ENCODE measurements around the gene GPR137C. TPM values are rescaled to one million over a fixed set of nuclear protein-coding genes. Genes with fewer than 3 reads are reported as not detected.

GPR137C gene
- total and polyA plus RNA-seq, 2 of the 13 experiments (the other 11 are each of a cell fraction or from before 2014, with no cell fraction given) = 0.34 to 0.51 TPM

GRCh38 chr14:52552063-52552988 is at the start of gene GPR137C, which contains the start of gene TXNDC16 (continued):
- TF ChIP-seq ZMAT3 (CRISPR knock-in tag; conservative IDR thresholded peaks at IDR 0.05) (peak; percentile 73; the same call in 1 of the 2 replicates), TRIM22 (IDR thresholded peaks at IDR 0.05) (no peak), NCOR1 (IDR thresholded peaks at IDR 0.05; ENCODE audit: borderline replicate concordance, low read length) (no peak; the same call in 1 of the 2 replicates), ZNF546 (CRISPR knock-in tag; conservative IDR thresholded peaks at IDR 0.05) (peak; percentile 74; the same call in 1 of the 2 replicates), POLR2G (IDR thresholded peaks at IDR 0.05; ENCODE audit: low read depth, low read length) (peak; percentile 84), RAD21 (CRISPR knock-in tag; IDR thresholded peaks at IDR 0.05) (0 out of 2 replicates have a peak, but pooled peaks have one; percentile 35), ZNF841 (CRISPR knock-in tag; IDR thresholded peaks at IDR 0.05; ENCODE audit: borderline replicate concordance) (no peak), ZNF784 (CRISPR knock-in tag; IDR thresholded peaks at IDR 0.05; ENCODE audit: borderline replicate concordance) (peak; percentile 53), ZEB1 (IDR thresholded peaks at IDR 0.05; ENCODE audit: insufficient replicate concordance, low read depth) (peak; percentile 34), SOX5 (CRISPR knock-in tag; IDR thresholded peaks at IDR 0.05; ENCODE audit: borderline replicate concordance) (peak; percentile 18; the same call in 1 of the 2 replicates), POLR2AphosphoS5 (IDR thresholded peaks at IDR 0.05; ENCODE audit: low read depth, low read length) (peak; percentile 87), ZNF772 (CRISPR knock-in tag; IDR thresholded peaks at IDR 0.05) (peak; percentile 74), UBTF (CRISPR knock-in tag; IDR thresholded peaks at IDR 0.05) (peak; percentile 87), MZF1 (CRISPR knock-in tag; IDR thresholded peaks at IDR 0.05; ENCODE audit: borderline replicate concordance) (no peak), WIZ (CRISPR knock-in tag; IDR thresholded peaks at IDR 0.05) (0 out of 2 replicates have a peak, but pooled peaks have one; percentile 61), RNF2 (conservative IDR thresholded peaks at IDR 0.05; ENCODE audit: low read depth) (peak; percentile 79; the same call in 1 of the 2 replicates), SOX13 (IDR thresholded peaks at IDR 0.05) (no peak; the same call in 1 of the 2 replicates), SOX13 (CRISPR knock-in tag; conservative IDR thresholded peaks at IDR 0.05 in 1 of 2, IDR thresholded peaks at IDR 0.05 in 1 of 2) (peak in 1 of 2 experiments; percentile 16; a peak in 1 of 4 replicates), E2F1 (CRISPR knock-in tag; IDR thresholded peaks at IDR 0.05) (peak; percentile 95), TRIM24 (CRISPR knock-in tag; IDR thresholded peaks at IDR 0.05) (no peak), ZNF280B (CRISPR knock-in tag; IDR thresholded peaks at IDR 0.05; ENCODE audit: borderline replicate concordance) (peak; percentile 62; the same call in 1 of the 2 replicates), ZNF451 (CRISPR knock-in tag; IDR thresholded peaks at IDR 0.05) (peak; percentile 83; the same call in 1 of the 2 replicates)

All from HepG2 (cell line).